Prostate gland (tissue), 2 donors: ENCODE results near the gene ACTG1.

Source experiments
- CTCF ChIP-seq, 4 experiments: fragments of 200-600 bp in 2 of 4; fragments of 450-650 bp in 2 of 4; sonication (generic) in 2 of 4; IDR thresholded peaks; 1 replicate in 3 of 4; 2 replicates in 1 of 4; pipeline ENCODE4 v1.5.1; 2016 to 2019; ENCODE audit warnings: antibody characterized with exemption in 4 of 4, mild to moderate bottlenecking in 2 of 4, moderate library complexity in 2 of 4
- POLR2A ChIP-seq: fragments of 450-650 bp; IDR thresholded peaks from one replicate; pipeline ENCODE4 v1.6.1; 2016; ENCODE audit warnings: antibody characterized with exemption, mild to moderate bottlenecking
- POLR2AphosphoS5 ChIP-seq: sonication (generic); formaldehyde crosslinking; IDR thresholded peaks from one replicate; pipeline ENCODE4 v1.6.1; 2017; ENCODE audit warnings: antibody characterized with exemption

GRCh38 chr17:81522491-81523401 is 10.1 kb upstream of the ACTG1 start:
- no peak for TF ChIP-seq CTCF (IDR thresholded peaks at IDR 0.05)
- TF ChIP-seq POLR2AphosphoS5: no peak
- no peak for TF ChIP-seq POLR2A
